ENCODE measurements around the gene BMP2K.
"Not testable (repeated sequence)": the region's sequence is repeated elsewhere in the genome, so short reads cannot be mapped to it uniquely, and the experiment has no call there.

BMP2K gene

DNA sequence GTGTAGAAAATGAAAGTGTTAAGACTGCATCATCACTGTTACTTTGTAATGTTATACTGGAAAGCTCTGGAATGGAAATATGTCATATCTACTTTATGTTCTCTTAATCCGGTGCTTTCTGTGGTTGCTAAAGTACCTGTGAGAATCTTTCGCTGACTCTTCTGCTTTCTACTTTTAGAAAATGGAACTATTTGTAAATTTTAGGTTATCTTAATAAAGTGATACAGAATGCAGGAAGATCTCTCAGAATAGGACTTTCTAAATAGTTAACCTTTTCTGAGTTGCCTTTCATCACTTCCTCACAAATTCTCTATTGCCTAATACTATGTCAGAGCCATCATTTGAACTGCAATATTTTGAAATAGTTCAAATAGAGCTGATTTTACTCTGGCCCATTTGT, 69.3 kb downstream of the BMP2K start:
- H3K27ac ChIP-seq, result no peak overlapping the region

DNA sequence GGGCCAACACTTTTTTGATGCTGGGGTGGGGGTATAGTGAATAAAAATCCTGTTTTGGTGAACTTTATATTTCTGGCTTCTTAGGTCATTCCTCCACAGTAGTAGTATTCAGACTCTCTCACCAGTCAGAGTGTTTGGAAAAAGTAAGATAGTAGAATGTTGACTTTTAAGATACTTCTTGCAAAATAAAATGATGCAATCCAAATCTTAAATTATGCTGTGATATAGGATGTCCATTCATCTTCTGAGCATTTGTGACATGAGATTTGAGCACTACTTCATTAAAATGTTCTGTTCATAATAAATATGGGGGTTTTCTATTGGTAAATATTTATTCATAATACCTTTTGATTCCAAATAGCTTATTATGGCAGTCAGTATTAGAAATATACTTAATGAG, 70.1 kb downstream of the BMP2K start:
- no peak for TF ChIP-seq CTCF (conservative IDR thresholded peaks at IDR 0.05)
- no peak overlapping the region for H3K27ac ChIP-seq

More for the DNA sequence above, 69.3 kb downstream of the BMP2K start:
- no peak for TF ChIP-seq CTCF (conservative IDR thresholded peaks at IDR 0.05)

DNA sequence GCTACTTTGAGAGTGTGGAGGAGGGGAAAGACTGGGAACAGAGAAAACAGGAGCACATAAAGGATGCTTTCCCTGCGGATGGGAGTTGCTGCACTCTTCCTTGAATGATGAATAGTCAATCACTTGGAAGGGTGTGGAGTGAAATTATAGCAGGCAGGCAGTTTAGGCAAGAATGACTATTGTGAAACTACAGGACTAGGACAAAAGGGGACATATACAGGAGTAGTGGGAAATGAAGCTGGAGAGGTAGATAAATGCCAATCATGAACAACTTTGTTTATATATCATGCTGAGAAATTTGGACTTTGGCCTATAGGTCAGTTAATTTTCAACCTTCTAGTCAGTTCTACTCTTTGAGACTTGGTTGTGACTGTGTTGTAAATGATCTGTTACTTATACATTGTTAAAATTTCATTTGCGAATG, 86.2 kb downstream of the BMP2K start:
- no peak overlapping the region for H3K27ac ChIP-seq
- TF ChIP-seq CTCF (conservative IDR thresholded peaks at IDR 0.05), result no peak

GRCh38 chr4:78863254-78863869, 87.2 kb downstream of the BMP2K start:
- H3K27ac ChIP-seq, result no peak overlapping the region
- TF ChIP-seq CTCF (conservative IDR thresholded peaks at IDR 0.05), result no peak

- no peak overlapping the region for H3K27ac ChIP-seq
- no peak for TF ChIP-seq CTCF (conservative IDR thresholded peaks at IDR 0.05)
Observed at GRCh38 chr4:78863991-78864390, 87.8 kb downstream of the BMP2K start.

DNA sequence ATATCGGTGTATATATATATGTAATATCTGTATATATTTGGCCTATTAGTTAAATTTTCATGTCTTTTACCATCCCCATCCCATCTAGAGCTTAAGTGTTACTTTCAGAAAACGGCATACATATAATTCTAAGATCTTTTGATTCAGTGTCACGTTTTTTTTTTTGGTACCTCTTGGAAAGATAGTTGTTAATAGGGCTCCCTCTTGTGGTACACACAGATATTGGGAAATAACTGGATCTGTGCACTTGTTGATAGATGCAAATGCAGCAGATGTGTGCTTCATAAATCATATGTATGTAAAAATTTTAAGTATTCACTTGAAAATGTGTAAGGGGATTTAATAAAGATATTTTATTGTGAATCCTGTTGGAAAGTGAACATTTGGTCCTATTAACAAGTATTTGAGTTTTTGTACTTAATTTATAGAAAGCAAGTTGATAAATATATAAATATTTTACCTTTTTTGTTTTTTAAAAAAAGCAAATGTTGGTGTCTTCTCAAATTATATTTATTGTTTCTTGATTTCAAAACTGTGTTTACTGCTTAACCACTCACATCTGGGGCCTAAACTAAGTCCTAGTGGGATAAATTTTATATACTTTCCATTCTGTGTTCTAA, 88.4 kb downstream of the BMP2K start:
- TF ChIP-seq CTCF (conservative IDR thresholded peaks at IDR 0.05), result peak; percentile 89
- no peak overlapping the region for H3K27ac ChIP-seq

GRCh38 chr4:78865451-78865850, 89.3 kb downstream of the BMP2K start:
- TF ChIP-seq CTCF (conservative IDR thresholded peaks at IDR 0.05), result no peak
- H3K27ac ChIP-seq, result no peak overlapping the region

GRCh38 chr4:78868712-78869111, 92.6 kb downstream of the BMP2K start:
- H3K27ac ChIP-seq, result not testable (repeated sequence)

Measured in VCaP (cell line).